ENCODE results near the gene DIAPH3.

DNA sequence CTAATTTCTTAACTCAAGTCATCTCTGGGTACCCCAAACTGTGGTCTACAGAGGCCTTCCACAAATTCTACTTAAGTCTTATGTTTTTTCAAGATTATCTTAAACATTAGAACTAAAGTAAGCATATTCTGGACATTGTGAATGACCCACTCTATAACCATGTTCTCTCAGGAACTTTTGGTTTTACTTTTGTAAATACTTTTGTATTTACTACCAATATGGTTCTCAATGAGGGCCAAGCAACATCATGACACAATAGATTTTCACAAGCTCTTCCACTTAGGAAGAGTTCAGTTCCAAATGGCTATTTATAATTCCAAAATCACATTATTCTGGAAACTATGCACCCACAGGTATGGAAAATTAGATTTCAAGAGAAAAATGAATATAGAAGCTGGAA is 10.8 kb downstream of the DIAPH3 start:
- TF ChIP-seq RCOR1 (IDR thresholded peaks at IDR 0.05; ENCODE audit: insufficient replicate concordance, low read length) (no peak), MXI1 (IDR thresholded peaks at IDR 0.05; ENCODE audit: borderline replicate concordance, low read depth, low read length) (no peak), CTCF (conservative IDR thresholded peaks at IDR 0.05; ENCODE audit: low read depth, low read length) (no peak), RAD21 (IDR thresholded peaks at IDR 0.05; ENCODE audit: low read length) (no peak), CEBPB (IDR thresholded peaks at IDR 0.05; ENCODE audit: low read depth, low read length) (no peak), POLR2A (IDR thresholded peaks at IDR 0.05; ENCODE audit: low read depth, low read length) (no peak), SMC3 (IDR thresholded peaks at IDR 0.05; ENCODE audit: low read depth, low read length) (no peak), MAFK (IDR thresholded peaks at IDR 0.05; ENCODE audit: low read depth, low read length) (no peak), BHLHE40 (IDR thresholded peaks at IDR 0.05; ENCODE audit: low read depth, low read length) (no peak)
